ENCODE results near the gene MAGEA12.
"Not testable (repeated sequence)": the region's sequence is repeated elsewhere in the genome, so short reads cannot be mapped to it uniquely, and the experiment has no call there.

Gene MAGEA12

GRCh38 chrX:152733261-152733975, at the start of gene MAGEA12, which contains the start of gene CSAG1:
MAGEA12 (plus strand) TSS chrX:152733757; CDS start chrX:152736162, 2,405 bp downstream.
CSAG1 (minus strand) TSS chrX:152733721; CDS start chrX:152732460, 1,261 bp downstream.
- no peak for DNase-seq (ENCODE audit: low read depth)

GRCh38 chrX:152697952-152698931, 35.3 kb upstream of the MAGEA12 start, which contains the start of gene MAGEA3:
MAGEA3 (plus strand) TSS chrX:152698794; CDS start chrX:152700833, 2,039 bp downstream.
- DNase-seq (ENCODE audit: low read depth) = not testable (repeated sequence)

- not testable (repeated sequence) for DNase-seq (ENCODE audit: low read depth)
These were observed 33.2 kb upstream of the MAGEA12 start for GRCh38 chrX:152700390-152700789.

GRCh38 chrX:152706500-152706899, 27.1 kb upstream of the MAGEA12 start:
- not testable (repeated sequence) for DNase-seq (ENCODE audit: low read depth)

- DNase-seq (ENCODE audit: low read depth) = not testable (repeated sequence)
These were observed 24.4 kb upstream of the MAGEA12 start, which contains the start of gene CSAG2 for GRCh38 chrX:152709173-152709572. CSAG2 (minus strand) TSS chrX:152709273; CDS start chrX:152709112, 161 bp downstream.

- DNase-seq (ENCODE audit: low read depth) = not testable (repeated sequence)
These were observed 20.4 kb upstream of the MAGEA12 start for GRCh38 chrX:152713195-152713594.

- not testable (repeated sequence) for DNase-seq (ENCODE audit: low read depth)
These were observed 19.5 kb upstream of the MAGEA12 start, which contains the start of gene MAGEA2B for GRCh38 chrX:152713815-152714787. MAGEA2B (plus strand) TSS chrX:152714628; CDS start chrX:152717107, 2,479 bp downstream.

- DNase-seq (ENCODE audit: low read depth) = no peak
These were observed 8.1 kb upstream of the MAGEA12 start for GRCh38 chrX:152725409-152725808.

GRCh38 chrX:152734143-152734858, 744 bp downstream of the MAGEA12 start:
- DNase-seq (ENCODE audit: low read depth) = not testable (repeated sequence)

- DNase-seq (ENCODE audit: low read depth) = no peak
These were observed 1.5 kb downstream of the MAGEA12 start for GRCh38 chrX:152735101-152735500.

- no peak for DNase-seq (ENCODE audit: low read depth)
These were observed 2.4 kb downstream of the MAGEA12 start for GRCh38 chrX:152735860-152736511.

- not testable (repeated sequence) for DNase-seq (ENCODE audit: low read depth)
These were observed 3.0 kb downstream of the MAGEA12 start for GRCh38 chrX:152736528-152736927.

- no peak for DNase-seq (ENCODE audit: low read depth)
These were observed 5.0 kb downstream of the MAGEA12 start for GRCh38 chrX:152738560-152738959.

GRCh38 chrX:152753686-152754650, 20.4 kb downstream of the MAGEA12 start, which contains the start of gene MAGEA2:
MAGEA2 (minus strand) TSS chrX:152753842; CDS start chrX:152751363, 2,479 bp downstream.
- not testable (repeated sequence) for DNase-seq (ENCODE audit: low read depth)

GRCh38 chrX:152754871-152755270, 21.3 kb downstream of the MAGEA12 start:
- DNase-seq (ENCODE audit: low read depth) = not testable (repeated sequence)

- DNase-seq (ENCODE audit: low read depth) = not testable (repeated sequence)
These were observed 25.4 kb downstream of the MAGEA12 start, which contains the start of gene CSAG3 for GRCh38 chrX:152758918-152759317. CSAG3 (plus strand) TSS chrX:152759218.

GRCh38 chrX:152759544-152759943, 26.0 kb downstream of the MAGEA12 start:
- not testable (repeated sequence) for DNase-seq (ENCODE audit: low read depth)

- not testable (repeated sequence) for DNase-seq (ENCODE audit: low read depth)
These were observed 28.0 kb downstream of the MAGEA12 start for GRCh38 chrX:152761582-152761981.
